Measurements from ENCODE around the gene P4HA2.

GRCh38 chr5:132268769-132269551, 41.3 kb upstream of the P4HA2 start:
- TF ChIP-seq CTCF (IDR thresholded peaks at IDR 0.05) (no peak), POLR2A (IDR thresholded peaks at IDR 0.05) (no peak)
